HEK293 (cell line): ENCODE data around the gene TBC1D22A.

Experiments
- CTCF ChIA-PET: fragments of 350-600 bp; formaldehyde crosslinking; extraction: SDS; loops from one replicate; lab custom pipeline; 2021; ENCODE audit warnings: antibody characterized with exemption; lab: Yijun Ruan, JAX
- POLR2A ChIA-PET: fragments of 300-600 bp; formaldehyde crosslinking; extraction: SDS; loops from one replicate; lab custom pipeline; 2020; ENCODE audit warnings: antibody characterized with exemption, inconsistent platforms; lab: Yijun Ruan, JAX
- H3K27ac ChIP-seq: fragments of 200-500 bp; sonication (Bioruptor generic); 2 replicates; pipeline ENCODE4 v1.5.1; 2014; ENCODE audit warnings: low read depth, low read length, control low read depth, inconsistent platforms; ENCODE audit errors: extremely low read depth
- H3K36me3 ChIP-seq, 2 experiments: fragments of 200-500 bp in 1 of 2; sonication (Bioruptor generic) in 1 of 2; 1 replicate in 1 of 2; 2 replicates in 1 of 2; pipeline ENCODE4 v1.5.1; 2014 to 2017; ENCODE audit warnings: inconsistent platforms in 2 of 2, low read length in 2 of 2; ENCODE audit not compliant: control insufficient read depth in 2 of 2, insufficient read depth in 1 of 2
- H3K4me1 ChIP-seq: fragments of 200-500 bp; sonication (Bioruptor generic); 2 replicates; pipeline ENCODE4 v1.5.1; 2014; ENCODE audit warnings: mild to moderate bottlenecking, low read length, inconsistent platforms; ENCODE audit not compliant: control insufficient read depth, insufficient read depth
- H3K4me3 ChIP-seq: 2 replicates; pipeline ENCODE4 v1.5.1; 2011; ENCODE audit warnings: low read depth, mild to moderate bottlenecking, control low read depth, low read length, moderate library complexity
- H3K9me3 ChIP-seq: fragments of 200-500 bp; sonication (Bioruptor generic); 2 replicates; pipeline ENCODE4 v1.5.1; 2014; ENCODE audit warnings: low read depth, low read length, inconsistent platforms; ENCODE audit not compliant: control insufficient read depth, insufficient read depth
- GLI2 ChIP-seq: fragments of 450-650 bp; formaldehyde crosslinking; IDR thresholded peaks from 2 replicates; pipeline ENCODE4; 2017; ENCODE audit warnings: missing biosample characterization, missing genetic modification characterization, low read depth, borderline replicate concordance
- GLIS2 ChIP-seq: fragments of 450-650 bp; formaldehyde crosslinking; IDR thresholded peaks from 2 replicates; pipeline ENCODE4 v1.5.1; 2016; ENCODE audit warnings: missing biosample characterization, missing genetic modification characterization
- OVOL3 ChIP-seq: fragments of 450-650 bp; formaldehyde crosslinking; IDR thresholded peaks from 2 replicates; pipeline ENCODE4 v1.5.1; 2016; ENCODE audit warnings: missing biosample characterization, missing genetic modification characterization
- REST ChIP-seq: fragments of 450-650 bp; formaldehyde crosslinking; IDR thresholded peaks from 2 replicates; pipeline ENCODE4 v1.5.1; 2016; ENCODE audit warnings: missing biosample characterization, missing genetic modification characterization
- SCRT1 ChIP-seq: fragments of 450-650 bp; formaldehyde crosslinking; IDR thresholded peaks from 2 replicates; pipeline ENCODE4 v1.5.1; 2016; ENCODE audit warnings: missing biosample characterization, missing genetic modification characterization, borderline replicate concordance
- ZBTB1 ChIP-seq: fragments of 450-650 bp; formaldehyde crosslinking; IDR thresholded peaks from 2 replicates; pipeline ENCODE4 v1.5.1; 2016; ENCODE audit warnings: missing biosample characterization, missing genetic modification characterization
- ZFP37 ChIP-seq: fragments of 450-650 bp; formaldehyde crosslinking; IDR thresholded peaks from 2 replicates; pipeline ENCODE4 v1.5.1; 2016; ENCODE audit warnings: missing biosample characterization, missing genetic modification characterization
- ZNF121 ChIP-seq: fragments of 450-650 bp; formaldehyde crosslinking; IDR thresholded peaks from 2 replicates; pipeline ENCODE4 v1.5.1; 2016; ENCODE audit warnings: missing biosample characterization, missing genetic modification characterization
- ZNF132 ChIP-seq: fragments of 450-650 bp; formaldehyde crosslinking; IDR thresholded peaks from 2 replicates; pipeline ENCODE4 v1.5.1; 2017; ENCODE audit warnings: missing biosample characterization, missing genetic modification characterization, borderline replicate concordance
- ZNF24 ChIP-seq: fragments of 450-650 bp; formaldehyde crosslinking; IDR thresholded peaks from 2 replicates; pipeline ENCODE4 v1.5.1; 2016; ENCODE audit warnings: missing biosample characterization, missing genetic modification characterization
- ZNF521 ChIP-seq: fragments of 450-650 bp; formaldehyde crosslinking; IDR thresholded peaks from 2 replicates; pipeline ENCODE4 v1.5.1; 2017; ENCODE audit warnings: missing biosample characterization, mild to moderate bottlenecking, missing genetic modification characterization
- ZNF621 ChIP-seq: fragments of 450-650 bp; formaldehyde crosslinking; IDR thresholded peaks from 2 replicates; pipeline ENCODE4 v1.5.1; 2017; ENCODE audit warnings: missing biosample characterization, missing genetic modification characterization
- ZNF785 ChIP-seq: fragments of 450-650 bp; formaldehyde crosslinking; IDR thresholded peaks from 2 replicates; pipeline ENCODE4 v1.5.1; 2016; ENCODE audit warnings: missing biosample characterization, missing genetic modification characterization
- ZSCAN5A ChIP-seq: fragments of 450-650 bp; formaldehyde crosslinking; IDR thresholded peaks from 2 replicates; pipeline ENCODE4 v1.5.1; 2016; ENCODE audit warnings: missing biosample characterization, missing genetic modification characterization
- TF ChIP-seq, protein P1 (sequence below): fragments of 450-650 bp; formaldehyde crosslinking; IDR thresholded peaks from 2 replicates; pipeline ENCODE4 v1.5.0; 2017; ENCODE audit warnings: missing biosample characterization, missing genetic modification characterization, borderline replicate concordance

TBC1D22A gene

GRCh38 chr22:46862418-46863324 is 100.2 kb downstream of the TBC1D22A start:
- Histone ChIP-seq H3K36me3 (no peaks in the 10 kb centered on the region), H3K4me1 (no peaks in the 10 kb centered on the region), H3K27ac (no peak overlapping the region), H3K9me3 (no peaks in the 10 kb centered on the region), H3K4me3 (no peak overlapping the region)
- POLR2A ChIA-PET: no interaction called here
- CTCF ChIA-PET: interaction anchor here (0.8 kb wide), 1 partner anchor 254 kb away, joined by 5 read pairs; no protein-coding TSS in a partner anchor
- TF ChIP-seq ZNF521 (tag by site-specific recombination): no peak
- no peak for TF ChIP-seq ZBTB1 (tag by site-specific recombination)
- TF ChIP-seq REST (tag by site-specific recombination): no peak

DNA sequence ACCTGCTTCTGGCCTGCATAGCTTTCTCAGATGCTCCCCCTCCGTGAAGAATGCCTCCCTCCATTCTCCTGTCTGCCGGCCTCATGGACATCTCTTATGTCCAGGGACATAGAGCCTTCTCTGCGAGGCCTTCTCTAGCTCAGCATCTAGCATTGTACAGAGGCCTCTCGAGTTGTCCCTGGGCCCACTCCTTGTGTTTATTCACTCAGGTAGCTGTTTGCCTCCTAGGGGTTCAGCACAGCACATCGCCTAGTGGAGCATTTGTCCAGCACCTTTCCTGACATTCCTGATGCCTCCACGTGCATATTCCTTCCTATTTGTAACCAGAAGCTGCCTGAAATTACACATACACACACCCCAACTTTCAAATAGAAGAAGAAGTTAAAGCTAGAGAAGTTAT is 101.3 kb downstream of the TBC1D22A start:
- H3K9me3 ChIP-seq: no peaks in the 10 kb centered on the region
- no peak overlapping the region for H3K27ac ChIP-seq
- no peak overlapping the region for H3K4me3 ChIP-seq
- ChIA-PET CTCF (interaction anchor here (0.9 kb wide), 1 partner anchor 62 kb away, joined by 4 read pairs; no protein-coding TSS in a partner anchor), POLR2A (no interaction called here)
- no peak for TF ChIP-seq ZNF785 (tag by site-specific recombination)
- no peak for TF ChIP-seq ZNF621 (tag by site-specific recombination)
- no peak for TF ChIP-seq GLIS2 (tag by site-specific recombination)
- TF ChIP-seq, protein P1, sequence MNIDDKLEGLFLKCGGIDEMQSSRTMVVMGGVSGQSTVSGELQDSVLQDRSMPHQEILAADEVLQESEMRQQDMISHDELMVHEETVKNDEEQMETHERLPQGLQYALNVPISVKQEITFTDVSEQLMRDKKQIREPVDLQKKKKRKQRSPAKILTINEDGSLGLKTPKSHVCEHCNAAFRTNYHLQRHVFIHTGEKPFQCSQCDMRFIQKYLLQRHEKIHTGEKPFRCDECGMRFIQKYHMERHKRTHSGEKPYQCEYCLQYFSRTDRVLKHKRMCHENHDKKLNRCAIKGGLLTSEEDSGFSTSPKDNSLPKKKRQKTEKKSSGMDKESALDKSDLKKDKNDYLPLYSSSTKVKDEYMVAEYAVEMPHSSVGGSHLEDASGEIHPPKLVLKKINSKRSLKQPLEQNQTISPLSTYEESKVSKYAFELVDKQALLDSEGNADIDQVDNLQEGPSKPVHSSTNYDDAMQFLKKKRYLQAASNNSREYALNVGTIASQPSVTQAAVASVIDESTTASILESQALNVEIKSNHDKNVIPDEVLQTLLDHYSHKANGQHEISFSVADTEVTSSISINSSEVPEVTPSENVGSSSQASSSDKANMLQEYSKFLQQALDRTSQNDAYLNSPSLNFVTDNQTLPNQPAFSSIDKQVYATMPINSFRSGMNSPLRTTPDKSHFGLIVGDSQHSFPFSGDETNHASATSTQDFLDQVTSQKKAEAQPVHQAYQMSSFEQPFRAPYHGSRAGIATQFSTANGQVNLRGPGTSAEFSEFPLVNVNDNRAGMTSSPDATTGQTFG (tag by site-specific recombination): no peak
- TF ChIP-seq ZNF24 (tag by site-specific recombination): no peak
- TF ChIP-seq ZSCAN5A (tag by site-specific recombination): no peak
- no peak for TF ChIP-seq ZFP37 (tag by site-specific recombination)
- no peak for TF ChIP-seq GLI2 (tag by site-specific recombination)
- TF ChIP-seq OVOL3 (tag by site-specific recombination): no peak
- no peak for TF ChIP-seq SCRT1 (tag by site-specific recombination)
- no peak for TF ChIP-seq ZNF132
- no peak for TF ChIP-seq ZNF121
- H3K36me3 ChIP-seq: no peaks in the 10 kb centered on the region
- H3K4me1 ChIP-seq: no peaks in the 10 kb centered on the region
